Body of pancreas (tissue), 4 donors: ENCODE measurements around the gene PKP4.

ENCODE experiments used
- CTCF ChIP-seq, 7 experiments: fragments of 450-650 bp in 4 of 7; fragments of 200-600 bp in 3 of 7; sonication (generic) in 3 of 7; IDR thresholded peaks; one replicate each; pipeline ENCODE4 v1.5.1; 2016 to 2019; ENCODE audit warnings: antibody characterized with exemption in 7 of 7
- POLR2A ChIP-seq, 3 donors: fragments of 450-650 bp; IDR thresholded peaks; one replicate each; pipeline ENCODE4 v1.6.1; 2016; ENCODE audit warnings: antibody characterized with exemption in 3 of 3, mild to moderate bottlenecking in 2 of 3

- TF ChIP-seq CTCF (IDR thresholded peaks at IDR 0.05): no peak
- no peak for TF ChIP-seq POLR2A (IDR thresholded peaks at IDR 0.05)
Observed at GRCh38 chr2:158681816-158682215, 225.1 kb downstream of the PKP4 start.
